WTC11 (cell line): ENCODE results near the gene SRSF1. TPM values are rescaled to one million over a fixed set of nuclear protein-coding genes. Genes with fewer than 3 reads are reported as not detected.

ENCODE experiments used
- ATAC-seq: fragments of 200-7000 bp; cut with Tn5 transposase; 2 replicates; pipeline ENCODE4 v1.10.0; 2021; ENCODE audit warnings: mild to moderate bottlenecking, moderate library complexity
- CTCF ChIA-PET: fragments of 300-600 bp; sonication (Branson Sonifier 250); formaldehyde crosslinking; loops from one replicate; lab custom pipeline; 2021; ENCODE audit warnings: antibody characterized with exemption; lab: Charles Lee
- POLR2A ChIA-PET: fragments of 350-600 bp; sonication (Branson Sonifier 250); formaldehyde crosslinking; loops from one replicate; lab custom pipeline; 2021; ENCODE audit warnings: antibody characterized with exemption; lab: Charles Lee
- DNase-seq: peaks from one replicate; pipeline ENCODE4 v3.0.0; 2021; ENCODE audit warnings: low spot score
- H3K27ac Mint-ChIP-seq: 2 replicates; pipeline ENCODE4 v1.8.0; 2021; ENCODE audit warnings: mixed read lengths
- H3K27me3 Mint-ChIP-seq: 2 replicates; pipeline ENCODE4 v1.8.0; 2021; ENCODE audit warnings: low read depth, mild to moderate bottlenecking, moderate library complexity, mixed read lengths
- H3K36me3 Mint-ChIP-seq: 2 replicates; pipeline ENCODE4 v1.8.0; 2021; ENCODE audit warnings: mixed read lengths
- H3K4me1 Mint-ChIP-seq: 2 replicates; pipeline ENCODE4 v1.8.0; 2022; ENCODE audit warnings: mixed read lengths
- H3K4me3 Mint-ChIP-seq: 2 replicates; pipeline ENCODE4 v1.8.0; 2021; ENCODE audit warnings: mild to moderate bottlenecking, moderate library complexity, mixed read lengths
- H3K9me3 Mint-ChIP-seq: 2 replicates; pipeline ENCODE4 v1.8.0; 2021; ENCODE audit warnings: mixed read lengths
- E2F1 ChIP-seq: sonication (generic); formaldehyde crosslinking; IDR thresholded peaks from 2 replicates; pipeline ENCODE4 v1.8.0; 2022; ENCODE audit warnings: mild to moderate bottlenecking, missing genetic modification reagents
- E2F4 ChIP-seq: sonication (generic); formaldehyde crosslinking; IDR thresholded peaks from 2 replicates; pipeline ENCODE4 v1.8.1; 2022; ENCODE audit warnings: low read depth, mild to moderate bottlenecking, moderate library complexity, missing genetic modification reagents, borderline replicate concordance
- ESRRA ChIP-seq: sonication (generic); formaldehyde crosslinking; IDR thresholded peaks from 2 replicates; pipeline ENCODE4 v1.8.1; 2022; ENCODE audit warnings: mild to moderate bottlenecking, missing genetic modification reagents, borderline replicate concordance
- FOXP4 ChIP-seq: sonication (generic); formaldehyde crosslinking; IDR thresholded peaks from 2 replicates; pipeline ENCODE4 v1.8.0; 2022; ENCODE audit warnings: mild to moderate bottlenecking, missing genetic modification reagents
- SP1 ChIP-seq: sonication (generic); formaldehyde crosslinking; conservative IDR thresholded peaks from 2 replicates; pipeline ENCODE4 v1.8.1; 2022; ENCODE audit warnings: missing genetic modification reagents
- ZBTB43 ChIP-seq: sonication (generic); formaldehyde crosslinking; IDR thresholded peaks from 2 replicates; pipeline ENCODE4 v1.8.1; 2023; ENCODE audit warnings: mild to moderate bottlenecking, missing genetic modification reagents
- ZNF512 ChIP-seq: sonication (generic); formaldehyde crosslinking; IDR thresholded peaks from 2 replicates; pipeline ENCODE4 v1.8.1; 2022; ENCODE audit warnings: missing genetic modification reagents, borderline replicate concordance
- ZNF671 ChIP-seq: fragments of 250-450 bp; sonication (Bioruptor Pico); IDR thresholded peaks from 2 replicates; pipeline ENCODE4 v1.8.0; 2021; ENCODE audit warnings: mild to moderate bottlenecking
- total RNA-seq: library from RNA; stranded (reverse); gene quantifications from 3 replicates; pipeline ENCODE4 v1.2.3, GENCODE V29; 2021
- TF ChIP-seq, protein P1 (sequence below): sonication (generic); formaldehyde crosslinking; IDR thresholded peaks from 2 replicates; pipeline ENCODE4 v1.8.1; 2023; ENCODE audit warnings: mild to moderate bottlenecking, moderate library complexity, missing genetic modification reagents
- TF ChIP-seq, protein P2 (sequence below): sonication (generic); formaldehyde crosslinking; IDR thresholded peaks from 2 replicates; pipeline ENCODE4 v1.8.1; 2023; ENCODE audit warnings: mild to moderate bottlenecking, missing genetic modification reagents, moderate library complexity
- TF ChIP-seq, protein P3 (sequence below): sonication (generic); formaldehyde crosslinking; IDR thresholded peaks from 2 replicates; pipeline ENCODE4 v1.8.1; 2023; ENCODE audit warnings: mild to moderate bottlenecking, missing genetic modification reagents, moderate library complexity
- TF ChIP-seq, protein P4 (sequence below): sonication (generic); formaldehyde crosslinking; IDR thresholded peaks from 2 replicates; pipeline ENCODE4 v1.8.0; 2023; ENCODE audit warnings: missing genetic modification reagents, mild to moderate bottlenecking, borderline replicate concordance

SRSF1 gene
- total RNA-seq, 1 experiment from 2014 or later = 387 TPM

DNA sequence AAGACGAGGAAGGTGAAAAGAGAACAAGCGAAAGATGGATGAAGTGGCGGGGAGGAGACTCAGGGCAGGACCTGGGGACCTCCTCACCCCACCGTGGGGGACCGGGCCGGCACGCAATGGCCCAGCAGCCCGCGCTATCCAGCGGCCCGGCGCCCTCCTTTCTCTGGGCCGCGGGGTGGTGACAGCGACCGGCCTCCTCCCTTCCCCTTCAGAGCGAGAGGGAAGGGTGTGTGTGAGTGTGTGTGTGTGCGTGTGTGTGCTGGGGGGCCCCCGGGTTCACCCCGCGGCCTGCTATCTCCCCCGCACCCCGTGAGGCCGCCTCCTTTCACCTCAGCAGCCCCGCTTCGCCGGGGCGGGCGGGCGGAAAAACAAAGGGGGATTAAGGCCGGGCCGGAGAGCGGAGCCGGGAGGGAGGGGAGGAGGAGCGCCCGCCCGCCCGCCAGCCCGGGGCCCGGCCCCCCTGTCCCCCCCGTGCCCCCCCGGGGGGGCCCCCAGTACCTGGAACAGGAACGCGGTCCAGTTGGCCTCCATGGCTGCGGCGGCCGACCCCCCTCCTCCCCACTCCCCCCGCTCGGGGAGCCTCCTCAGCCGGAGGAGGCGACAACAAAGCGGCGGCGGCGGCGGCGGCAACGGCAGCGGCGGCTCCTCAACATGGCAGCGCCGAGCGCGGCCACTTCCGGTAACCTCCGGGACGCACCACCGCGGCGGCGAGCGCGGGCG is 19.3 kb downstream of the SRSF1 start, which contains the start of gene VEZF1:
TSS of gene VEZF1 (minus strand) at position 674 of the 720 bp plus-strand sequence. CDS start at position 531, 143 bp downstream.
- Mint-ChIP-seq H3K27ac (peak within 1 kb of the TSS; percentile 96), H3K27me3 (no peaks in the 10 kb centered on the region), H3K9me3 (no peaks in the 10 kb centered on the region), H3K4me1 (peaks cover 74% of the 10 kb centered on the region), H3K36me3 (peaks cover 1% of the 10 kb centered on the region; the same call in 1 of the 2 replicates), H3K4me3 (peak within 1 kb of the TSS; percentile 90)
- ChIA-PET POLR2A (interaction anchor here (1.0 to 1.1 kb wide), 9 partner anchors 9 to 127 kb away, joined by 3 to 9 read pairs (median 4); partner anchors contain the start of gene SRSF1), CTCF (interaction anchor here (1.0 to 3.5 kb wide), 8 partner anchors 12 to 130 kb away, joined by 3 to 23 read pairs (median 7); no protein-coding TSS in a partner anchor)
- peak; percentile 76 for DNase-seq
- peak; percentile 57 for ATAC-seq
- TF ChIP-seq E2F1 (no peak), ZBTB43 (CRISPR knock-in tag) (0 out of 2 replicates have a peak, but pooled peaks have one; percentile 56), E2F4 (peak; percentile 58; the same call in 1 of the 2 replicates), ZNF671 (CRISPR knock-in tag) (0 out of 2 replicates have a peak, but pooled peaks have one; percentile 66), ESRRA (CRISPR knock-in tag) (no peak), SP1 (CRISPR knock-in tag) (peak; percentile 36; the same call in 1 of the 2 replicates), ZNF512 (CRISPR knock-in tag) (0 out of 2 replicates have a peak, but pooled peaks have one; percentile 34), FOXP4 (CRISPR knock-in tag) (0 out of 2 replicates have a peak, but pooled peaks have one; percentile 40)
- TF ChIP-seq, protein P1, sequence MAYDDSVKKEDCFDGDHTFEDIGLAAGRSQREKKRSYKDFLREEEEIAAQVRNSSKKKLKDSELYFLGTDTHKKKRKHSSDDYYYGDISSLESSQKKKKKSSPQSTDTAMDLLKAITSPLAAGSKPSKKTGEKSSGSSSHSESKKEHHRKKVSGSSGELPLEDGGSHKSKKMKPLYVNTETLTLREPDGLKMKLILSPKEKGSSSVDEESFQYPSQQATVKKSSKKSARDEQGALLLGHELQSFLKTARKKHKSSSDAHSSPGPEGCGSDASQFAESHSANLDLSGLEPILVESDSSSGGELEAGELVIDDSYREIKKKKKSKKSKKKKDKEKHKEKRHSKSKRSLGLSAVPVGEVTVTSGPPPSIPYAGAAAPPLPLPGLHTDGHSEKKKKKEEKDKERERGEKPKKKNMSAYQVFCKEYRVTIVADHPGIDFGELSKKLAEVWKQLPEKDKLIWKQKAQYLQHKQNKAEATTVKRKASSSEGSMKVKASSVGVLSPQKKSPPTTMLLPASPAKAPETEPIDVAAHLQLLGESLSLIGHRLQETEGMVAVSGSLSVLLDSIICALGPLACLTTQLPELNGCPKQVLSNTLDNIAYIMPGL (CRISPR knock-in tag) = peak; percentile 4; the same call in 1 of the 2 replicates
- TF ChIP-seq, protein P2, sequence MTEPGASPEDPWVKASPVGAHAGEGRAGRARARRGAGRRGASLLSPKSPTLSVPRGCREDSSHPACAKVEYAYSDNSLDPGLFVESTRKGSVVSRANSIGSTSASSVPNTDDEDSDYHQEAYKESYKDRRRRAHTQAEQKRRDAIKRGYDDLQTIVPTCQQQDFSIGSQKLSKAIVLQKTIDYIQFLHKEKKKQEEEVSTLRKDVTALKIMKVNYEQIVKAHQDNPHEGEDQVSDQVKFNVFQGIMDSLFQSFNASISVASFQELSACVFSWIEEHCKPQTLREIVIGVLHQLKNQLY (CRISPR knock-in tag) = no peak
- TF ChIP-seq, protein P3, sequence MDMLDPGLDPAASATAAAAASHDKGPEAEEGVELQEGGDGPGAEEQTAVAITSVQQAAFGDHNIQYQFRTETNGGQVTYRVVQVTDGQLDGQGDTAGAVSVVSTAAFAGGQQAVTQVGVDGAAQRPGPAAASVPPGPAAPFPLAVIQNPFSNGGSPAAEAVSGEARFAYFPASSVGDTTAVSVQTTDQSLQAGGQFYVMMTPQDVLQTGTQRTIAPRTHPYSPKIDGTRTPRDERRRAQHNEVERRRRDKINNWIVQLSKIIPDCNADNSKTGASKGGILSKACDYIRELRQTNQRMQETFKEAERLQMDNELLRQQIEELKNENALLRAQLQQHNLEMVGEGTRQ (CRISPR knock-in tag) = no peak
- TF ChIP-seq, protein P4, sequence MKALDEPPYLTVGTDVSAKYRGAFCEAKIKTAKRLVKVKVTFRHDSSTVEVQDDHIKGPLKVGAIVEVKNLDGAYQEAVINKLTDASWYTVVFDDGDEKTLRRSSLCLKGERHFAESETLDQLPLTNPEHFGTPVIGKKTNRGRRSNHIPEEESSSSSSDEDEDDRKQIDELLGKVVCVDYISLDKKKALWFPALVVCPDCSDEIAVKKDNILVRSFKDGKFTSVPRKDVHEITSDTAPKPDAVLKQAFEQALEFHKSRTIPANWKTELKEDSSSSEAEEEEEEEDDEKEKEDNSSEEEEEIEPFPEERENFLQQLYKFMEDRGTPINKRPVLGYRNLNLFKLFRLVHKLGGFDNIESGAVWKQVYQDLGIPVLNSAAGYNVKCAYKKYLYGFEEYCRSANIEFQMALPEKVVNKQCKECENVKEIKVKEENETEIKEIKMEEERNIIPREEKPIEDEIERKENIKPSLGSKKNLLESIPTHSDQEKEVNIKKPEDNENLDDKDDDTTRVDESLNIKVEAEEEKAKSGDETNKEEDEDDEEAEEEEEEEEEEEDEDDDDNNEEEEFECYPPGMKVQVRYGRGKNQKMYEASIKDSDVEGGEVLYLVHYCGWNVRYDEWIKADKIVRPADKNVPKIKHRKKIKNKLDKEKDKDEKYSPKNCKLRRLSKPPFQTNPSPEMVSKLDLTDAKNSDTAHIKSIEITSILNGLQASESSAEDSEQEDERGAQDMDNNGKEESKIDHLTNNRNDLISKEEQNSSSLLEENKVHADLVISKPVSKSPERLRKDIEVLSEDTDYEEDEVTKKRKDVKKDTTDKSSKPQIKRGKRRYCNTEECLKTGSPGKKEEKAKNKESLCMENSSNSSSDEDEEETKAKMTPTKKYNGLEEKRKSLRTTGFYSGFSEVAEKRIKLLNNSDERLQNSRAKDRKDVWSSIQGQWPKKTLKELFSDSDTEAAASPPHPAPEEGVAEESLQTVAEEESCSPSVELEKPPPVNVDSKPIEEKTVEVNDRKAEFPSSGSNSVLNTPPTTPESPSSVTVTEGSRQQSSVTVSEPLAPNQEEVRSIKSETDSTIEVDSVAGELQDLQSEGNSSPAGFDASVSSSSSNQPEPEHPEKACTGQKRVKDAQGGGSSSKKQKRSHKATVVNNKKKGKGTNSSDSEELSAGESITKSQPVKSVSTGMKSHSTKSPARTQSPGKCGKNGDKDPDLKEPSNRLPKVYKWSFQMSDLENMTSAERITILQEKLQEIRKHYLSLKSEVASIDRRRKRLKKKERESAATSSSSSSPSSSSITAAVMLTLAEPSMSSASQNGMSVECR (CRISPR knock-in tag) = peak; percentile 76; the same call in 1 of the 2 replicates
